HG02759 (cell line): ENCODE data around the gene DOP1B.

ENCODE experiments used
- ATAC-seq: cut with Tn5 transposase; IDR thresholded peaks from one replicate; pipeline ENCODE4 v1.9.1; 2021; ENCODE audit warnings: mild to moderate bottlenecking, moderate library complexity; ENCODE audit not compliant: unreplicated experiment

Gene DOP1B

GRCh38 chr21:36202726-36203602 lies 46.3 kb downstream of the DOP1B start:
- no peak for ATAC-seq

GRCh38 chr21:36203603-36203889 lies 46.9 kb downstream of the DOP1B start:
- no peak for ATAC-seq

GRCh38 chr21:36204980-36205379 lies 48.4 kb downstream of the DOP1B start:
- ATAC-seq: no peak

- ATAC-seq: no peak
Measured at GRCh38 chr21:36205962-36206361, 49.3 kb downstream of the DOP1B start.
